A549 (cell line): ENCODE measurements around the gene CDC42EP5. TPM values are rescaled to one million over a fixed set of nuclear protein-coding genes. Genes with fewer than 3 reads are reported as not detected.
A peak's percentile ranks its signal among the peaks of the same experiment; 100 is the strongest.

Source experiments
- ATAC-seq, 2 experiments: fragments of 200-7000 bp in 1 of 2; fragments of >200 bp in 1 of 2; cut with Nextera tagmentation in 1 of 2; cut with Tn5 transposase in 1 of 2; 3 replicates each; pipeline versions ENCODE4 v1.8.0 to v1.9.1; 2018 to 2020; ENCODE audit warnings: mild to moderate bottlenecking in 1 of 2, moderate library complexity in 1 of 2
- CTCF ChIA-PET: fragments of 300-600 bp; sonication (Branson Sonifier 250); formaldehyde crosslinking; extraction: SDS; loops from one replicate; lab custom pipeline; 2021; ENCODE audit warnings: antibody characterized with exemption, inconsistent platforms; lab: Yijun Ruan, JAX
- POLR2A ChIA-PET: fragments of 350-600 bp; formaldehyde crosslinking; extraction: SDS; loops from one replicate; lab custom pipeline; 2021; ENCODE audit warnings: antibody characterized with exemption, inconsistent platforms; lab: Yijun Ruan, JAX
- DNase-seq, 2 experiments: peaks; one replicate each; pipeline versions ENCODE4 v3.0.0 to v3.0.0-alpha.2; 2011 to 2016; ENCODE audit warnings: low read depth in 1 of 2, low spot score in 1 of 2
- FAIRE-seq: peaks from 2 replicates; lab custom pipeline; 2011; peaks lifted over from hg19 to GRCh38; lab: Jason Lieb, UNC
- H3K27ac ChIP-seq, 2 experiments: fragments of >200 bp; sonication (Bioruptor Twin); formaldehyde crosslinking; 3 replicates each; pipeline ENCODE4 v1.5.1; 2016 to 2017
- H3K4me1 ChIP-seq: fragments of >200 bp; sonication (Bioruptor Twin); formaldehyde crosslinking; 3 replicates; pipeline ENCODE4 v1.6.1; 2016
- H3K4me2 ChIP-seq: fragments of >200 bp; sonication (Bioruptor Twin); formaldehyde crosslinking; 3 replicates; pipeline ENCODE4 v1.6.1; 2016
- H3K4me3 ChIP-seq: fragments of >200 bp; sonication (Bioruptor Twin); formaldehyde crosslinking; 3 replicates; pipeline ENCODE4 v1.5.1; 2016
- H3K9me3 ChIP-seq: fragments of >200 bp; sonication (Bioruptor Twin); formaldehyde crosslinking; 3 replicates; pipeline ENCODE4 v1.6.1; 2016
- BCL3 ChIP-seq: fragments of >200 bp; sonication (Bioruptor Twin); formaldehyde crosslinking; IDR thresholded peaks from 3 replicates; pipeline ENCODE4 v1.6.1; 2016
- CEBPB ChIP-seq, 2 experiments: fragments of >200 bp in 1 of 2; sonication (Bioruptor Twin) in 1 of 2; formaldehyde crosslinking in 1 of 2; IDR thresholded peaks; 2 replicates each; pipeline ENCODE4 v1.6.1; 2012 to 2016
- CHD2 ChIP-seq: fragments of 150-350 bp; IDR thresholded peaks from 2 replicates; pipeline ENCODE4 v1.6.1; 2014; ENCODE audit warnings: low read length; ENCODE audit not compliant: partially characterized antibody
- EHF ChIP-seq: fragments of 250-450 bp; sonication (Bioruptor Pico); IDR thresholded peaks from 2 replicates; pipeline ENCODE4 v1.5.0; 2020; ENCODE audit warnings: mild to moderate bottlenecking
- EP300 ChIP-seq, 2 experiments: fragments of >200 bp; sonication (Bioruptor Twin); formaldehyde crosslinking; IDR thresholded peaks; 2 replicates in 1 of 2; 3 replicates in 1 of 2; pipeline ENCODE4 v1.6.1; 2016 to 2017
- FOXS1 ChIP-seq: fragments of 250-450 bp; sonication (Bioruptor Pico); IDR thresholded peaks from 2 replicates; pipeline ENCODE4 v1.5.0; 2020; ENCODE audit warnings: mild to moderate bottlenecking, moderate library complexity
- HDAC2 ChIP-seq: fragments of 200-600 bp; sonication (generic); IDR thresholded peaks from 2 replicates; pipeline ENCODE4 v1.6.1; 2016
- MAFK ChIP-seq: fragments of 450-650 bp; IDR thresholded peaks from 2 replicates; pipeline ENCODE4 v1.6.1; 2014; ENCODE audit not compliant: partially characterized antibody
- NFE2L2 ChIP-seq: fragments of 150-350 bp; conservative IDR thresholded peaks from 2 replicates; pipeline ENCODE4 v1.6.1; 2014; ENCODE audit warnings: low read length
- PBX3 ChIP-seq: IDR thresholded peaks from 2 replicates; pipeline ENCODE4 v1.6.1; 2012
- PHF8 ChIP-seq: fragments of 200-600 bp; sonication (generic); IDR thresholded peaks from 2 replicates; pipeline ENCODE4 v1.6.1; 2016; ENCODE audit warnings: low read depth, mild to moderate bottlenecking, antibody characterized with exemption, moderate library complexity, borderline replicate concordance
- POLR2A ChIP-seq: IDR thresholded peaks from 2 replicates; pipeline ENCODE4 v1.6.1; 2012; ENCODE audit warnings: mild to moderate bottlenecking, low read length
- RAD21 ChIP-seq, 2 experiments: fragments of >200 bp in 1 of 2; sonication (Bioruptor Twin) in 1 of 2; formaldehyde crosslinking in 1 of 2; IDR thresholded peaks in 1 of 2; conservative IDR thresholded peaks in 1 of 2; 2 replicates in 1 of 2; 3 replicates in 1 of 2; pipeline ENCODE4 v1.6.1; 2012 to 2018; ENCODE audit warnings: inconsistent platforms in 1 of 2
- REST ChIP-seq: fragments of 200-600 bp; sonication (generic); IDR thresholded peaks from 2 replicates; pipeline ENCODE4 v1.6.1; 2016; ENCODE audit warnings: antibody characterized with exemption, mild to moderate bottlenecking, moderate library complexity
- TFCP2L1 ChIP-seq: fragments of 250-450 bp; sonication (Bioruptor Pico); IDR thresholded peaks from 2 replicates; pipeline ENCODE4 v1.5.0; 2021; ENCODE audit warnings: mild to moderate bottlenecking
- TP53 ChIP-seq: fragments of 250-450 bp; sonication (Bioruptor Pico); IDR thresholded peaks from 2 replicates; pipeline ENCODE4 v1.5.0; 2021; ENCODE audit warnings: mild to moderate bottlenecking, moderate library complexity
- USF2 ChIP-seq: fragments of 450-650 bp; IDR thresholded peaks from 2 replicates; pipeline ENCODE4 v1.6.1; 2014; ENCODE audit warnings: antibody characterized with exemption
- ZFP36 ChIP-seq: fragments of 450-650 bp; IDR thresholded peaks from 2 replicates; pipeline ENCODE4 v1.6.1; 2014; ENCODE audit warnings: borderline replicate concordance; ENCODE audit not compliant: partially characterized antibody
- WGBS: methylation state at CpG from one replicate; pipeline ENCODE4 v1.1.6; 2017; ENCODE audit errors: missing lambda C conversion rate; 5-methylcytosine and 5-hydroxymethylcytosine counted together
- polyA plus RNA-seq, 4 experiments: library from polyadenylated mRNA; depleted of rRNA in 3 of 4; stranded (reverse); fragments of >200 nt; fragmentation: RNase III in 1 of 4; extraction: RNeasy Plus Mini Kit Qiagen cat#74134 plus additional on column Dnase treatment in 1 of 4; gene quantifications; 2 replicates in 3 of 4; 3 replicates in 1 of 4; pipeline ENCODE4 v1.2.3, GENCODE V29; 2011 to 2017

The CDC42EP5 gene
- polyA plus RNA-seq, 2 of the 4 experiments (the other 2 are of a cell fraction) = not detected

- 61% methylated on average over 7 of the region's 7 CpGs for WGBS
- DNase-seq (no peak), FAIRE-seq (no peak), ATAC-seq (no peak)
- no peaks in the 10 kb centered on the region for H3K9me3 ChIP-seq
- H3K4me2 ChIP-seq = no peak overlapping the region
- H3K4me1 ChIP-seq = peaks cover 15% of the 10 kb centered on the region; the same call in 2 of the 3 replicates
- H3K27ac ChIP-seq = no peak overlapping the region
- POLR2A ChIA-PET = no interaction called here
- no peak overlapping the region for H3K4me3 ChIP-seq
- CTCF ChIA-PET = interaction anchor here (1.9 to 4.2 kb wide), 3 partner anchors 9 to 30 kb away, joined by 4 to 23 read pairs (median 13); no protein-coding TSS in a partner anchor
- TF ChIP-seq REST = no peak
- no peak for TF ChIP-seq BCL3
- no peak for TF ChIP-seq CHD2
- TF ChIP-seq RAD21 (conservative IDR thresholded peaks at IDR 0.05 in 1 of 2, IDR thresholded peaks at IDR 0.05 in 1 of 2) = no peak
- no peak for TF ChIP-seq TP53 (CRISPR knock-in tag)
- no peak for TF ChIP-seq PBX3
- TF ChIP-seq FOXS1 (CRISPR knock-in tag) = no peak
- no peak for TF ChIP-seq NFE2L2
- TF ChIP-seq ZFP36 = no peak
- no peak for TF ChIP-seq EP300 (IDR thresholded peaks at IDR 0.05)
Observed at GRCh38 chr19:54421521-54421920, 51.6 kb downstream of the CDC42EP5 start.

- POLR2A ChIA-PET = interaction anchor here (0.6 kb wide), 1 partner anchor 10 kb away, joined by 3 read pairs; no protein-coding TSS in a partner anchor
Observed at GRCh38 chr19:54421169-54421516, 52.0 kb downstream of the CDC42EP5 start.

More at GRCh38 chr19:54421169-54421516, 52.0 kb downstream of the CDC42EP5 start:
- H3K9me3 ChIP-seq = no peaks in the 10 kb centered on the region
- H3K4me2 ChIP-seq = peak overlapping the region; percentile 72; the same call in 2 of the 3 replicates
- WGBS = 60% methylated on average over 7 of the region's 9 CpGs
- CTCF ChIA-PET = interaction anchor here (1.9 to 4.2 kb wide), 4 partner anchors 10 to 30 kb away, joined by 4 to 23 read pairs (median 10); no protein-coding TSS in a partner anchor
- DNase-seq (no peak), ATAC-seq (no peak), FAIRE-seq (no peak)
- TF ChIP-seq EHF (CRISPR knock-in tag) (no peak), MAFK (no peak), CEBPB (IDR thresholded peaks at IDR 0.05) (no peak), PHF8 (no peak), TP53 (CRISPR knock-in tag) (no peak), USF2 (no peak), RAD21 (conservative IDR thresholded peaks at IDR 0.05 in 1 of 2, IDR thresholded peaks at IDR 0.05 in 1 of 2) (no peak), TFCP2L1 (CRISPR knock-in tag) (no peak), POLR2A (no peak), HDAC2 (no peak)
- no peak overlapping the region for H3K27ac ChIP-seq
- no peak overlapping the region for H3K4me3 ChIP-seq
- H3K4me1 ChIP-seq = peaks cover 15% of the 10 kb centered on the region; the same call in 2 of the 3 replicates
